ENCODE results near the gene RAB28. TPM values are rescaled to one million over a fixed set of nuclear protein-coding genes. Genes with fewer than 3 reads are reported as not detected.
A peak's percentile ranks its signal among the peaks of the same experiment; 100 is the strongest.

RAB28 gene
- total and polyA plus RNA-seq, 9 of the 15 experiments (the other 6 are each of a cell fraction or from before 2014, with no cell fraction given), result 6.7 to 40.4 (median 23.0) TPM

DNA sequence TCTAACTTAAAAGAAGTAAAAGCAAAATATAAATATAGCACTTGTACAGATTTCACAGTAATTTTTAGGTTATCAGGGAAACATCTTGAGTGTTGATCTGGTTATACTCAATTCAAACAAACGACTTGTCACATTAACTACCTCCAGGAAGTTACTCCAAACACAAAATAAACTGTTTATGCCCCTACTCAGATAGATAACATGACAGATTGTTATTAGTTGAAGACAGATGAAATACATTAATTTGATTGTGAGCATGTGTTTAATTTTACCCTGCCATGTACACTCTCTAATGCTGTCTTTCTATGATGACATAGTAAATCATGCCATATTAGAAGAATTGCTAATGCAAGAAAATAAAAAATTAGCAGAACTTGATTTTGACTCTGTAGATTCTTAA lies 88.0 kb downstream of the RAB28 start:
- Histone ChIP-seq H3K9me3 (replicated peaks; ENCODE audit: control insufficient read depth, insufficient read depth, low read depth, low read length) (no peaks in the 10 kb centered on the region), H3K4me1 (replicated peaks in 1 of 2; ENCODE audit: control insufficient read depth in 2 of 2, insufficient read depth in 2 of 2, low read length in 2 of 2) (peaks cover 5 to 9% of the 10 kb centered on the region in 2 experiments; a peak in 3 of 5 replicates), H3K27ac (ENCODE audit: extremely low read depth, low read depth, low read length) (no peak overlapping the region), H4K20me1 (replicated peaks; ENCODE audit: control insufficient read depth, insufficient read depth, low read length) (no peaks in the 10 kb centered on the region), H3K4me3 (no peak overlapping the region), H3K79me2 (ENCODE audit: control insufficient read depth, insufficient read depth, low read length) (peaks cover 9% of the 10 kb centered on the region; the same call in 2 of the 3 replicates), H3K27me3 (ENCODE audit: control insufficient read depth in 2 of 2, insufficient read depth in 2 of 2, low read length in 2 of 2) (no peaks in the 10 kb centered on the region), H3K9me1 (ENCODE audit: control insufficient read depth, insufficient read depth, low read length) (no peaks in the 10 kb centered on the region), H2AFZ (ENCODE audit: low read depth, low read length) (no peak overlapping the region), H3K4me2 (ENCODE audit: insufficient read depth, low read length) (no peak overlapping the region), H3K36me3 (ENCODE audit: control insufficient read depth, insufficient read depth, low read length) (no peaks in the 10 kb centered on the region), H3K9ac (ENCODE audit: insufficient read depth in 1 of 2, low read depth in 2 of 2, low read length in 2 of 2) (no peak overlapping the region)
- ATAC-seq (no peak), FAIRE-seq (no peak), DNase-seq (ENCODE audit: extremely low read depth in 1 of 4, low spot score in 3 of 4) (no peak)
- TF ChIP-seq CXXC5 (CRISPR knock-in tag; IDR thresholded peaks at IDR 0.05) (no peak), ZNF24 (IDR thresholded peaks at IDR 0.05) (no peak), EP400 (IDR thresholded peaks at IDR 0.05) (no peak), SP1 (CRISPR knock-in tag; IDR thresholded peaks at IDR 0.05) (no peak), MEIS2 (IDR thresholded peaks at IDR 0.05; ENCODE audit: partially characterized antibody) (peak; percentile 58), ZNF707 (CRISPR knock-in tag; conservative IDR thresholded peaks at IDR 0.05) (no peak), ZNF217 (CRISPR knock-in tag; IDR thresholded peaks at IDR 0.05) (no peak)
- TF ChIP-seq, protein P1, sequence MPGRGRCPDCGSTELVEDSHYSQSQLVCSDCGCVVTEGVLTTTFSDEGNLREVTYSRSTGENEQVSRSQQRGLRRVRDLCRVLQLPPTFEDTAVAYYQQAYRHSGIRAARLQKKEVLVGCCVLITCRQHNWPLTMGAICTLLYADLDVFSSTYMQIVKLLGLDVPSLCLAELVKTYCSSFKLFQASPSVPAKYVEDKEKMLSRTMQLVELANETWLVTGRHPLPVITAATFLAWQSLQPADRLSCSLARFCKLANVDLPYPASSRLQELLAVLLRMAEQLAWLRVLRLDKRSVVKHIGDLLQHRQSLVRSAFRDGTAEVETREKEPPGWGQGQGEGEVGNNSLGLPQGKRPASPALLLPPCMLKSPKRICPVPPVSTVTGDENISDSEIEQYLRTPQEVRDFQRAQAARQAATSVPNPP (IDR thresholded peaks at IDR 0.05; ENCODE audit: borderline replicate concordance, insufficient read depth, insufficient read length), result no peak
- TF ChIP-seq, protein P2, sequence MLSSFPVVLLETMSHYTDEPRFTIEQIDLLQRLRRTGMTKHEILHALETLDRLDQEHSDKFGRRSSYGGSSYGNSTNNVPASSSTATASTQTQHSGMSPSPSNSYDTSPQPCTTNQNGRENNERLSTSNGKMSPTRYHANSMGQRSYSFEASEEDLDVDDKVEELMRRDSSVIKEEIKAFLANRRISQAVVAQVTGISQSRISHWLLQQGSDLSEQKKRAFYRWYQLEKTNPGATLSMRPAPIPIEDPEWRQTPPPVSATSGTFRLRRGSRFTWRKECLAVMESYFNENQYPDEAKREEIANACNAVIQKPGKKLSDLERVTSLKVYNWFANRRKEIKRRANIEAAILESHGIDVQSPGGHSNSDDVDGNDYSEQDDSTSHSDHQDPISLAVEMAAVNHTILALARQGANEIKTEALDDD (IDR thresholded peaks at IDR 0.05), result peak; percentile 46; the same call in 1 of the 2 replicates
- TF ChIP-seq, protein P3, sequence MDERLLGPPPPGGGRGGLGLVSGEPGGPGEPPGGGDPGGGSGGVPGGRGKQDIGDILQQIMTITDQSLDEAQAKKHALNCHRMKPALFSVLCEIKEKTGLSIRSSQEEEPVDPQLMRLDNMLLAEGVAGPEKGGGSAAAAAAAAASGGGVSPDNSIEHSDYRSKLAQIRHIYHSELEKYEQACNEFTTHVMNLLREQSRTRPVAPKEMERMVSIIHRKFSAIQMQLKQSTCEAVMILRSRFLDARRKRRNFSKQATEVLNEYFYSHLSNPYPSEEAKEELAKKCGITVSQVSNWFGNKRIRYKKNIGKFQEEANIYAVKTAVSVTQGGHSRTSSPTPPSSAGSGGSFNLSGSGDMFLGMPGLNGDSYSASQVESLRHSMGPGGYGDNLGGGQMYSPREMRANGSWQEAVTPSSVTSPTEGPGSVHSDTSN (CRISPR knock-in tag; IDR thresholded peaks at IDR 0.05; ENCODE audit: low read depth), result no peak
- TF ChIP-seq, protein P3 (tag; conservative IDR thresholded peaks at IDR 0.05; ENCODE audit: low read depth), result peak; percentile 52
- TF ChIP-seq, protein P4, sequence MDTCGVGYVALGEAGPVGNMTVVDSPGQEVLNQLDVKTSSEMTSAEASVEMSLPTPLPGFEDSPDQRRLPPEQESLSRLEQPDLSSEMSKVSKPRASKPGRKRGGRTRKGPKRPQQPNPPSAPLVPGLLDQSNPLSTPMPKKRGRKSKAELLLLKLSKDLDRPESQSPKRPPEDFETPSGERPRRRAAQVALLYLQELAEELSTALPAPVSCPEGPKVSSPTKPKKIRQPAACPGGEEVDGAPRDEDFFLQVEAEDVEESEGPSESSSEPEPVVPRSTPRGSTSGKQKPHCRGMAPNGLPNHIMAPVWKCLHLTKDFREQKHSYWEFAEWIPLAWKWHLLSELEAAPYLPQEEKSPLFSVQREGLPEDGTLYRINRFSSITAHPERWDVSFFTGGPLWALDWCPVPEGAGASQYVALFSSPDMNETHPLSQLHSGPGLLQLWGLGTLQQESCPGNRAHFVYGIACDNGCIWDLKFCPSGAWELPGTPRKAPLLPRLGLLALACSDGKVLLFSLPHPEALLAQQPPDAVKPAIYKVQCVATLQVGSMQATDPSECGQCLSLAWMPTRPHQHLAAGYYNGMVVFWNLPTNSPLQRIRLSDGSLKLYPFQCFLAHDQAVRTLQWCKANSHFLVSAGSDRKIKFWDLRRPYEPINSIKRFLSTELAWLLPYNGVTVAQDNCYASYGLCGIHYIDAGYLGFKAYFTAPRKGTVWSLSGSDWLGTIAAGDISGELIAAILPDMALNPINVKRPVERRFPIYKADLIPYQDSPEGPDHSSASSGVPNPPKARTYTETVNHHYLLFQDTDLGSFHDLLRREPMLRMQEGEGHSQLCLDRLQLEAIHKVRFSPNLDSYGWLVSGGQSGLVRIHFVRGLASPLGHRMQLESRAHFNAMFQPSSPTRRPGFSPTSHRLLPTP (IDR thresholded peaks at IDR 0.05; ENCODE audit: borderline replicate concordance, extremely low read depth, insufficient read length), result no peak
- POLR2A ChIA-PET, result no interaction called here
- intact Hi-C loops (cut with micrococcal nuclease), result no loop called here
- 8% methylated on average over 1 of the region's 1 CpG for WGBS (ENCODE audit: insufficient coverage, low coverage, missing lambda C conversion rate)
- in situ Hi-C loops (cut with MboI), result no loop called here
- CTCF ChIA-PET (ENCODE audit: low intra/inter-chr PET ratio), result no interaction called here
- BruUV-seq (replicated peaks), result no TSS peak
